Lower lobe of right lung (tissue), 2 donors: Measurements from ENCODE around the gene UBQLN1. TPM values are rescaled to one million over a fixed set of nuclear protein-coding genes. Genes with fewer than 3 reads are reported as not detected.

ENCODE experiments used
- ATAC-seq, 2 donors: fragments of 200-7000 bp; cut with Tn5 transposase; one replicate each; pipeline ENCODE4 v1.9.1; 2020 to 2022; ENCODE audit warnings: mild to moderate bottlenecking in 2 of 2, moderate library complexity in 2 of 2
- DNase-seq: peaks from one replicate; pipeline ENCODE4 v3.0.0-alpha.2; 2020
- H3K27ac ChIP-seq: fragments of 200-600 bp; one replicate; pipeline ENCODE4 v1.8.0; 2022
- H3K27me3 ChIP-seq: fragments of 200-600 bp; one replicate; pipeline ENCODE4 v1.8.0; 2022; ENCODE audit warnings: low read depth
- H3K36me3 ChIP-seq: fragments of 200-600 bp; one replicate; pipeline ENCODE4 v1.8.0; 2022; ENCODE audit warnings: mild to moderate bottlenecking
- H3K4me1 ChIP-seq: fragments of 200-600 bp; one replicate; pipeline ENCODE4 v1.8.0; 2022
- H3K4me3 ChIP-seq: fragments of 200-600 bp; one replicate; pipeline ENCODE4 v1.8.0; 2022; ENCODE audit warnings: mild to moderate bottlenecking
- H3K9me3 ChIP-seq: fragments of 200-600 bp; one replicate; pipeline ENCODE4 v1.8.0; 2022
- intact Hi-C: fragments of 100-400 bp; cut with DNase I; formaldehyde crosslinking; loops from one replicate; pipeline ENCODE4 v1.11.0; 2022
- total RNA-seq: library from RNA; stranded (reverse); fragmentation: NEBNext Ultra II Directional; extraction: Animal tissue kit (Norgen Biotek cat#: 25700); gene quantifications from one replicate; pipeline ENCODE4 v1.2.1, GENCODE V29; 2021
- TF ChIP-seq, protein P1 (sequence below): fragments of 200-600 bp; IDR thresholded peaks from one replicate; pipeline ENCODE4 v1.8.0; 2022; ENCODE audit warnings: antibody characterized with exemption, mild to moderate bottlenecking
- donor health status: DM: no; HTN: yes; CAD: no; lungs with severe emphysema.

Gene UBQLN1
- total RNA-seq, 1 donor from 2014 or later, result 88.4 TPM

DNA sequence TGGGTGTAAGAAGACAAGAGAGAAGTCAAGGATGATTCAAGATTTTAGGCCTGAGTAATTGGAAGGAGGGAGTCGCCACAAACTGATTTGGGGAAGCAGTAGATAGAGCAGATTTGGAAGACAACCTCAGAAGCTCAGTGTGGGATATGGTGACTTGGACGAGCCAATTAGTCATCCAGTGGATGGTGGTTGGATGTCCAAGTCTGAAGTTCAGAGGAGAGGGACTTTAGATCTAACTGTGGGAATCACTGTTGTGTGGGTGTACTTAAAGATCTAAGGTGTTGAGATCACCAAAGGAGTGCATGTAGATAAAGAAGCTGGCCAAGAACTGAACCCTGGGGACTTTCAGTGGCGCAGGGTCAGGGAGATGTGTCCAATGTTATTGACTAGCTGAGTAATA lies 82.6 kb downstream of the UBQLN1 start:
- Histone ChIP-seq H3K27ac (no peak overlapping the region), H3K4me1 (peaks cover 12% of the 10 kb centered on the region), H3K27me3 (no peaks in the 10 kb centered on the region), H3K4me3 (no peak overlapping the region), H3K36me3 (peaks cover 15% of the 10 kb centered on the region), H3K9me3 (no peaks in the 10 kb centered on the region)
- DNase-seq (no peak), ATAC-seq (no peak)
- intact Hi-C loops, result no loop called here
- TF ChIP-seq, protein P1, sequence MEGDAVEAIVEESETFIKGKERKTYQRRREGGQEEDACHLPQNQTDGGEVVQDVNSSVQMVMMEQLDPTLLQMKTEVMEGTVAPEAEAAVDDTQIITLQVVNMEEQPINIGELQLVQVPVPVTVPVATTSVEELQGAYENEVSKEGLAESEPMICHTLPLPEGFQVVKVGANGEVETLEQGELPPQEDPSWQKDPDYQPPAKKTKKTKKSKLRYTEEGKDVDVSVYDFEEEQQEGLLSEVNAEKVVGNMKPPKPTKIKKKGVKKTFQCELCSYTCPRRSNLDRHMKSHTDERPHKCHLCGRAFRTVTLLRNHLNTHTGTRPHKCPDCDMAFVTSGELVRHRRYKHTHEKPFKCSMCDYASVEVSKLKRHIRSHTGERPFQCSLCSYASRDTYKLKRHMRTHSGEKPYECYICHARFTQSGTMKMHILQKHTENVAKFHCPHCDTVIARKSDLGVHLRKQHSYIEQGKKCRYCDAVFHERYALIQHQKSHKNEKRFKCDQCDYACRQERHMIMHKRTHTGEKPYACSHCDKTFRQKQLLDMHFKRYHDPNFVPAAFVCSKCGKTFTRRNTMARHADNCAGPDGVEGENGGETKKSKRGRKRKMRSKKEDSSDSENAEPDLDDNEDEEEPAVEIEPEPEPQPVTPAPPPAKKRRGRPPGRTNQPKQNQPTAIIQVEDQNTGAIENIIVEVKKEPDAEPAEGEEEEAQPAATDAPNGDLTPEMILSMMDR, result no peak

DNA sequence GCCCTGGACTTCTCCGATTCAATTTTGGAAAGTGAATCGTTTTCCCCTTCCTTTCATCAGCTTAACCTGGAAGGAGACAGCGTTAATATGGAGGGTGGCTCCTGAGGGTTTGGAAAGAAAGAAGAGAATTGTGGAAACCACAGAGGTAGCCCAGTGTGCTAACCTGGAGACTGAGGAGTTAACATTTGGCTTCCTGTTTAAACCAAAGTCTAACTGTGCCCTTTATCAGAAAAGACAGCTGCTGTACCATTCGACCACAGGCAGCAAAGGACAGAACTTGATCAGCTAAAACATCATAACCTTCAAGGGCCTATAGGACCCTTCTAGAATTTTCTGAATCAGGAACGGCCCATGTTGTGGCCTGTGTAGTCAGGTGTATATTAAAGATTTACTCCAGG lies 84.1 kb downstream of the UBQLN1 start:
- Histone ChIP-seq H3K4me3 (peak overlapping the region; percentile 88), H3K36me3 (peaks cover 15% of the 10 kb centered on the region), H3K27me3 (no peaks in the 10 kb centered on the region), H3K9me3 (no peaks in the 10 kb centered on the region), H3K27ac (peak overlapping the region; percentile 94), H3K4me1 (peaks cover 12% of the 10 kb centered on the region)
- no peak for DNase-seq
- intact Hi-C loops, result no loop called here
- ATAC-seq, result peak; percentile 12 to 20
- TF ChIP-seq, protein P1, result no peak

DNA sequence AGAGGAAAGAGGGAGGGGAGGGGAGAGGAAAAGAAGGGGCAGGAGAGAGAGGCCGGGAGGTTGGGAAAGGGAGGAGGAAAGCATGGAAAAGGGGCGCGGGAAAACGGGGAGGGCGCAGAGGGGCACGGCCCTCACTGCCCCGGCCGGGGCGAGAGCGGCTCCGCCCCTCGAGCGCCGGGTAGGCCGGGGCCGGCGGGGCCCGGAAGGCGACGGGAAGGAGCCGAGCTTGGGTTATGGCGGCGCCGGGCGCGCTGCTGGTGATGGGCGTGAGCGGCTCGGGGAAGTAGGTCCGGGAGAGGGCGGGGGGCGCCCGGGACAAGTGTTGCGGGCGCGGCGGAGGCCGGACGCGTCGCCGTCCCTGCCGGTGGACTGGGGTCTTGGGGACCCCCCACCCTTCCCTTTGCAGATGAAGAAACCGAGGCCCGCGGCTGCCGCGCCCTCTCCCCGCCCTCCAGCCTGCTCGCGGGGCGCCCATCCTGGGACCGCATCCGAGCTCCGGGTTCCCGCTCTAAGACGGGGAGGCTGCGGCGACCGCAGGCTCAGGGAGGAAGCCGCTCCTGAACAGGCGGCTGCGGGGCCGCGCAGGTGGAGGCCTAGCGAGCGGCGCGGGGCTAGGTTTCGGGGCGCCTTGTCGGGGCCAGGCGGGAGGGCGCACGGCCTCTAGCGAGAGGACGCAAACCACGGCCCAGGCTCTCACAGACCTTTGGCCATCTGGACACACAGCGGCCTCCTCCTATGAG lies 84.6 kb downstream of the UBQLN1 start, which contains the start of gene IDNK:
TSS of gene IDNK (plus strand) at position 205 of the 740 bp plus-strand sequence. CDS start at position 234, 29 bp downstream.
- Histone ChIP-seq H3K9me3 (no peaks in the 10 kb centered on the region), H3K36me3 (peaks cover 14% of the 10 kb centered on the region), H3K4me1 (peaks cover 12% of the 10 kb centered on the region), H3K4me3 (peak within 1 kb of the TSS; percentile 88), H3K27ac (peak within 1 kb of the TSS; percentile 94), H3K27me3 (no peaks in the 10 kb centered on the region)
- peak; percentile 79 for DNase-seq
- ATAC-seq, result peak; percentile 93 to 95
- intact Hi-C loops, result no loop called here
- TF ChIP-seq, protein P1, result no peak

DNA sequence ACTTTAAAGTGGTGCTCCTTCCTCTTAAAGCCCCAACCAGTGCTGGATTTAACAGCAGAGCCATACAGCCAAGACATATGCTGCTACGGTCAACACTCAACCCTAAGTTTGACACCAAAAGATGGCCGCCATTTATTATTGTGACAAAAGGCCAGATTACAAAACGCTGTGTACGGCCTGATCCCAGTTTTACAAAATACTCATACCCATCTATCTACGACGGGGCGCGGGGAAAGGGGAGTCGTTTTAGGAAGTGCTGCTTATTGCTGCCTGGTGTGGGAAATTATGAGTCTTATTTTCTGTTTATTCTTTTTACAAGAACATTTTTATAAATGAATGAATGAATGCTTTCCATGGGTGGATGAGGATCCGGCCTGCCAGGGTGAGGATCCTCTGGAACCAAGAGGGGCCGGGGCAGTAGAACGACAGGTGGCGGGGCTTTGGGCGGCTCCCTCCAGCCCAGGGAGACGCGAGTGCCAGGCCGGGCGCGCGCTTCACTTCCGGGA lies 85.3 kb downstream of the UBQLN1 start:
- Histone ChIP-seq H3K4me3 (peak overlapping the region; percentile 88), H3K27me3 (no peaks in the 10 kb centered on the region), H3K4me1 (peaks cover 12% of the 10 kb centered on the region), H3K27ac (peak overlapping the region; percentile 94), H3K36me3 (peaks cover 11% of the 10 kb centered on the region), H3K9me3 (no peaks in the 10 kb centered on the region)
- DNase-seq, result peak; percentile 79
- intact Hi-C loops, result no loop called here
- peak in 1 of 2 donors; percentile 90 for ATAC-seq
- TF ChIP-seq, protein P1, result no peak

DNA sequence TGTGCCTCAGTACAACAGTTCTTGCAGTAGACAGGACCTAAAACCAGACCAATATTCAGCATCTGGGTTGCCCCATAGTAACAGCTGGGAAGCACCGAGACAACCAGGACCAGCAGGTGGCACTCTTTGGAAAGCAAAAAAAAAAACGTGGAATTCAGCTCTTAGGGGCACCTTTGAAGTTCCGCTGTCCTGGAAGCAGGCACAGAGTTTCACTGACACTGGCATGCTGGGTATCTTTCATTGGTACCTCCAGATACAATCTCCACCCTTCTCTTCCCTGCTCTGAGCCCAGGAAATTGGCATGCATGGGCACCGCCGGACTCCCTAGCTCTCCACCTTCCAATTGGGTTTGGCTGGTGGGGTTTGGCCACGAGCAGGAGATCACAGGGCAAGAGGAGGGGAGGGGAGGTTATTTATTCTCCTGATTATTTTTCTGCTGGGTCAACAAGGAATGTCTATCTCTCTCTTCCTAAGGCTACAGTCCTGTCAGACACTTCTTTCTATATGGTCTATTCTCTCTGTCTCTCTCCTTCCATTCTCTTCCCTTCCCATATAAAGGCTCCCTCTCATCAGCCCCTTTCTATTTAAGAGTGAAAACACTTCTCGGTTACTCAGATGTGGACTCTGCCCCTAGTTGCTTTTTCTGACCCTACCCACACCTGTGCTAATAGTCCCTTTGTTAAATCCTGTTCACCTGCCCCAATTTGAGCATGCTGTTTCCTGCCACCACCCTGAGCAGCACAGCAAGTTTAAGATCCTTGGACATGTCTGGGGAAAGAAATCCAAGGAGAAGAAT lies 86.7 kb downstream of the UBQLN1 start:
- intact Hi-C loops, result no loop called here
- no peak for DNase-seq

More for the DNA sequence above, 86.7 kb downstream of the UBQLN1 start:
- H3K4me3 ChIP-seq, result no peak overlapping the region
- TF ChIP-seq, protein P1, result peak; percentile 70
- H3K9me3 ChIP-seq, result no peaks in the 10 kb centered on the region
- ATAC-seq, result peak; percentile 31 to 44
- H3K36me3 ChIP-seq, result no peaks in the 10 kb centered on the region
- no peak overlapping the region for H3K27ac ChIP-seq
- H3K4me1 ChIP-seq, result peaks cover 12% of the 10 kb centered on the region
- no peaks in the 10 kb centered on the region for H3K27me3 ChIP-seq
